Activated CD4-positive, alpha-beta T cell treated with anti-CD3 and anti-CD28 coated beads, Interleukin-2, amount 10 ng/mL, durations not matched to agents 24 days and 14 days (primary cell): ENCODE results near the gene ZNF41. TPM values are rescaled to one million over a fixed set of nuclear protein-coding genes. Genes with fewer than 3 reads are reported as not detected.
"Not testable (repeated sequence)": the region's sequence is repeated elsewhere in the genome, so short reads cannot be mapped to it uniquely, and the experiment has no call there.

Experiments used
- DNase-seq: peaks from one replicate; pipeline ENCODE4 v3.0.0; 2022
- H3K27ac Mint-ChIP-seq: one replicate; pipeline ENCODE4 v1.8.0; 2022; ENCODE audit warnings: mild to moderate bottlenecking, mixed read lengths
- H3K27me3 Mint-ChIP-seq: one replicate; pipeline ENCODE4 v1.8.0; 2022; ENCODE audit warnings: mixed read lengths
- H3K36me3 Mint-ChIP-seq: one replicate; pipeline ENCODE4 v1.8.0; 2022; ENCODE audit warnings: low read depth, mild to moderate bottlenecking, mixed read lengths
- H3K4me1 Mint-ChIP-seq: one replicate; pipeline ENCODE4 v1.8.0; 2021; ENCODE audit warnings: mixed read lengths
- H3K4me3 Mint-ChIP-seq: one replicate; pipeline ENCODE4 v1.8.0; 2022; ENCODE audit warnings: mild to moderate bottlenecking, moderate library complexity, mixed read lengths
- H3K9me3 Mint-ChIP-seq: one replicate; pipeline ENCODE4 v1.8.0; 2021; ENCODE audit warnings: mixed read lengths
- intact Hi-C: fragments of 100-400 bp; cut with micrococcal nuclease; formaldehyde crosslinking; loops from one replicate; pipeline ENCODE4 v1.15.1; 2023
- total RNA-seq: library from RNA; stranded (reverse); gene quantifications from 2 replicates; pipeline ENCODE4 v1.2.3, GENCODE V29; 2022

ZNF41 gene
- total RNA-seq, 1 donor from 2014 or later = 10.0 TPM

DNA sequence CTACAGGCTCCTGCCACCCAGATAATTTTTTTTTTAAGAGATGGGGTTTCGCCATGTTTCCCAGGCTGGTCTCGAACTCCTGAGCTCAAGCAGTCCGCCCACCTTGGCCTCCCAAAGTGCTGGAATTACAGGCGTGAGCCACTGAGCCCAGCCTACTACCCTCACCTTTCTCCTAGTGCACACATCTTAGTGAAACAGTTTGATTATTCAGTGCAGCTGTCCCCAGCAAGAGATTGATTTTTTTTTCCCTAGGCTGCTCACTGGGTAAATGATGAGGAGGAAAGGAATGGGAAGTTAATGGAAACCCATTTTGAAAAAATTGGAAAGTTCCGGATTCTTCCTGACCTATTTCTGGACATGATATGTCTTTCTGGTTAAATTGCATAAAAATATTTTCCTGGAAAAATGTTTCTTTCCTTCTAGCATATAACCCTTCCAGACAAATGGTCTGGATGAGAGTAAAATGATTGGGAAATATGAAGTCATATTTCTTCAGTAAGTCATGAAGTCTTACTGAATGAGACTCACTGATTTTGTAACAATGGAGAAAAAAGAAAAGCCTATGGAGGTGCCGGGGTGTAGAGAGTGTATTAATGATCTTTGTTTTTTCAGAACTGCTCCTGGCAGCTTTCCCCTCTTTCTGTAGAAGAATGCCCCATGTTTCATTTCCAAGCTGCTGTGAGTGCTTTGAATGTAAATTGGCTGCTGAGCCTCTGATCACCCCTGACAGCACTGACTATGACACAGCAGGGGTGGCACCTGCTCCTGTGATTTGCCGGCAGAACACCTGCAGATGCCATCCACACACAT is 19.5 kb upstream of the ZNF41 start:
- no peak overlapping the region for H3K4me3 Mint-ChIP-seq
- no peak overlapping the region for H3K27ac Mint-ChIP-seq
- H3K9me3 Mint-ChIP-seq = no peaks in the 10 kb centered on the region
- H3K27me3 Mint-ChIP-seq = no peaks in the 10 kb centered on the region
- H3K36me3 Mint-ChIP-seq = no peaks in the 10 kb centered on the region
- DNase-seq = no peak
- no peaks in the 10 kb centered on the region for H3K4me1 Mint-ChIP-seq
- intact Hi-C loops = no loop called here

GRCh38 chrX:47501226-47502074 is 18.4 kb upstream of the ZNF41 start:
- H3K4me3 Mint-ChIP-seq = no peak overlapping the region
- H3K36me3 Mint-ChIP-seq = no peaks in the 10 kb centered on the region
- no peaks in the 10 kb centered on the region for H3K4me1 Mint-ChIP-seq
- no peaks in the 10 kb centered on the region for H3K9me3 Mint-ChIP-seq
- intact Hi-C loops = no loop called here
- H3K27ac Mint-ChIP-seq = no peak overlapping the region
- no peaks in the 10 kb centered on the region for H3K27me3 Mint-ChIP-seq
- no peak for DNase-seq

DNA sequence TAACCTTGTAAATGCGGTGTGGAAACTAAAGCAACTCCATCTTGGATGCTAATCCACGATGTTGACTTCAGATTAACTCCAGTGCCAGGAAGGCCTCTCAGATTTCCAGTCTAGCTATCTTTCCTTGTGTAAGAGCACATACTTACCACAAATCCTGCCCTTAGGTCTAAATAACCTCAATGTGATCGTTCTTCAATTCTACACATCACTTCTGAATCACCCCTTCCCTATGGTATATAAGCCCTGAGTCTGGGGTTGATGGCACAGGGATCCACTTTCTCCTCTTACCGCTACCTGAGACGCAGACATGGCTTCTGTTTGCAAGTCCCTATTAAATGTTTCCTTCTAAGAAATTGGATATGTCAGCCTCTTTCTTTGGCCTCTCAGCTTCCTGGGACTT is 17.5 kb upstream of the ZNF41 start:
- H3K27ac Mint-ChIP-seq = no peak overlapping the region
- no peaks in the 10 kb centered on the region for H3K4me1 Mint-ChIP-seq
- intact Hi-C loops = no loop called here

DNA sequence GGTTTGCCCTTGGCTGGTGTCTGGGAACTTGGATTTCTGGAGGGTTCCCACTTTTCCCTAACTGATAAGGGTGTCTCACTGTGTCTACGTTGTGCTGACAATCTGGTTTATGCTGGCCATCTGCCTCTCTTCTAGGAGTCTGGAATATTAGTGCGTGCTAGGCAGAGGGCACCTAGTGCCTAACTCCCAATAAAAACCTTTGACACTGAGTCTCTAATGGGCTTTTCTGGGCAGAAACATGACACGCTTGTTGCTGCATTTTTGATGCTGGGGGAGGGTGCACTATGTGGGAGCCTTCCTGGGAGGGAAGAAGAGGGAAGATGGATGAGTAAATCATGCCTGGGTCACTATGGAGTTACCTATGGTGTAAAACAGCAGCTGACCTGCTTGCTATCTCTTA is 16.3 kb upstream of the ZNF41 start:
- Mint-ChIP-seq H3K9me3 (no peaks in the 10 kb centered on the region), H3K4me1 (no peaks in the 10 kb centered on the region), H3K27me3 (no peaks in the 10 kb centered on the region), H3K4me3 (no peak overlapping the region), H3K36me3 (no peaks in the 10 kb centered on the region), H3K27ac (no peak overlapping the region)
- DNase-seq = no peak
- intact Hi-C loops = loop anchor here (10.0 kb wide), 1 partner anchor 526 kb away; no protein-coding TSS in a partner anchor

More for the DNA sequence above, 17.5 kb upstream of the ZNF41 start:
- H3K4me3 Mint-ChIP-seq = no peak overlapping the region
- H3K9me3 Mint-ChIP-seq = no peaks in the 10 kb centered on the region
- H3K27me3 Mint-ChIP-seq = no peaks in the 10 kb centered on the region
- H3K36me3 Mint-ChIP-seq = no peaks in the 10 kb centered on the region
- DNase-seq = no peak

DNA sequence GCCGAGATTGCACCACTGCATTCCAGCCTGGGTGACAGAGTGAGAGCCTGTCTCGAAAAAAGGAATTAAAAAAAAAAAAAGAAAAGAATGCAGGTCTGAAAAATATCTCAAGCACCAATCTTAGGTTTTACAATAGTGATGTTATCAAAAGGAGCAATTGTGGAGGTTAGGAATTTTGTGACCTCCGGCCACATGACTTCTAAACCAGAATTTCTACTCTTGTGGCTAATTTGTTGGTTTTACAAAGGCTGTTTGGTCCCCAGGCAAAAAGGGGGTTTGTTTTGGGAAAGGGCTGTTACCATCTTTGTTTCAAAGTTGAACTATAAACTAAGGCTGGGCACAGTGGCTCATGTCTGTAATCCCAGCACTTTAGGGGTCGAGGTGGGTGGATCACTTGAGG is 15.4 kb upstream of the ZNF41 start:
- Mint-ChIP-seq H3K27ac (no peak overlapping the region), H3K36me3 (no peaks in the 10 kb centered on the region), H3K9me3 (no peaks in the 10 kb centered on the region), H3K4me1 (no peaks in the 10 kb centered on the region), H3K4me3 (no peak overlapping the region), H3K27me3 (no peaks in the 10 kb centered on the region)
- intact Hi-C loops = loop anchor here (10.0 kb wide), 1 partner anchor 526 kb away; no protein-coding TSS in a partner anchor
- DNase-seq = no peak

GRCh38 chrX:47497271-47497888 is 14.4 kb upstream of the ZNF41 start:
- no peak overlapping the region for H3K27ac Mint-ChIP-seq
- H3K4me3 Mint-ChIP-seq = no peak overlapping the region
- H3K9me3 Mint-ChIP-seq = no peaks in the 10 kb centered on the region
- intact Hi-C loops = loop anchor here (10.0 kb wide), 1 partner anchor 527 kb away; no protein-coding TSS in a partner anchor
- no peak for DNase-seq
- H3K4me1 Mint-ChIP-seq = no peaks in the 10 kb centered on the region
- H3K36me3 Mint-ChIP-seq = no peaks in the 10 kb centered on the region
- no peaks in the 10 kb centered on the region for H3K27me3 Mint-ChIP-seq

DNA sequence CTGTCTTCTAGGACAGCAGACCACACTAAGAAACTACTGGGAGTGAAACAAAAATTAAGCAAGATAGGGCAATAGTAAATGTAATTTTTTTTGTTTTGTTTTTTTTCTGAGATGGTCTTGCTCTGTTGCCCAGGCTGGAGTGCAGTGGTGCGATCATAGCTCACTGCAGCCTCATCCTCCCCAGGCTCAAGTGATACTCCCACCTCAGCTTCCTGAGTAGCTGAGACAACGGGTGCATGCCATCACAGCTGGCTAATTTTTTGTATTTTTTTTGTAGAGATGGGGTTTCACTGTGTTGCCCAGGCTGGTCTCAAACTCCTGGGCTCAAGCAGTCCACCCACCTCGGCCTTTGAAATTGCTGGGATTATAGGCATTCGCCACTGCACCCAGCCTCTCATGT is 9.1 kb upstream of the ZNF41 start:
- not testable (repeated sequence) for H3K27me3 Mint-ChIP-seq, H3K36me3 Mint-ChIP-seq, DNase-seq, H3K9me3 Mint-ChIP-seq, H3K27ac Mint-ChIP-seq, H3K4me1 Mint-ChIP-seq, H3K4me3 Mint-ChIP-seq
- intact Hi-C loops = loop anchor here (10.0 kb wide), 1 partner anchor 533 kb away; no protein-coding TSS in a partner anchor

DNA sequence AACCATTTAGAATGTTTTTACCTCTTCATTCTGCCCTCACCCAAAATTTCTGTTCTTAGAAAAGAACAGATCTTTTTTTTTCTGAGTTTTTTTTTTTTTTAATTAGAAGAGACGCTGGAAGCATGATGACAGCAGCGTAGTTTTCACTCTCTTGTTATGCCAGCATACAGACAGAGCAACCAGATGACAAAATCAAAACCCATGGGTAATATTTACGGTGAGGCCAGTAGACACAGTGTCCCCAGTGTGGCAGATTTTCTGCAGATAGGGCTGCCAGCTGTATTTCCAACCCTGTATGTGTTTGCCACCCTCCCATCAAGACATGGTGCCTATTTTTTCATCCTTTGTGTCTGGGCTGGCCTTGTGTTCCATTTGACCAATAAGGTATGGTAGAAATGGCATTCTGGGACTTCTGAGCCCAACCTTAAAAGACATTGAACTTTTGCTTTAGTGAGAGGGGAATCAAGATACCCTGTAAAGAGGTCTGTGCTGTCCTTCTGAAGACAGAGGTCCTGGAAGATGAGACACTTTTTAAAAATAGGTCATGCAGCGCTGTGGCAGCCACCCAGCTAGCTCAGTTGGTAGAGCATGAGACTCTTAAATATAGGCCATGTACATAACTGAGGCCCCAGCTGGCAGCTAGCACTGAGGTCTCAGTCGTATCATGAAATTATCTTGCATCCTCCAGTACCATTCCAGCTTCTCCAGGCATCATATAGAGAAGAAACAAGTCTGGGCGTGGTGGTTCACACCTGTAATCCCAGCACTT is 6.7 kb upstream of the ZNF41 start:
- Mint-ChIP-seq H3K27me3 (no peaks in the 10 kb centered on the region), H3K4me3 (no peak overlapping the region), H3K4me1 (peaks cover 6% of the 10 kb centered on the region), H3K9me3 (no peaks in the 10 kb centered on the region), H3K27ac (no peak overlapping the region), H3K36me3 (no peaks in the 10 kb centered on the region)
- intact Hi-C loops = loop anchor here (10.0 kb wide), 1 partner anchor 535 kb away; no protein-coding TSS in a partner anchor
- no peak for DNase-seq

DNA sequence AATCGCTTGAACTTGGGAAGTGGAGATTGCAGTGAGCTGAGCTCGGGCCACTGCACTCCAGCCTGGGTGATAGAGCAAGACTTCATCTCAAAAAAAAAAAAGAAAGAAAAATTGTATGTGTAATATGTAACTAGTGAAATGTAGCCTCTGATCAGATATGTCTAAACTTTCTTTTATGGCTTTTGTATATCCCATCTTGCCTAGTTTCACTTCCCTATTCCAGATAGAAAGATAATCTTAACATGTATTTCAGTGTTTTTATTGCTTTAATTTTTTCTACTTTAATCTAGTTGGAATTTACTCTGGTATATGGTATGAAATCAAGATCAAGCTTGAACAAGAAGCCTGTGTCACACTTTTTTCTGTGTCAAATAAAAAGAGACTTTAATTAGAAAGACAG is 1.9 kb upstream of the ZNF41 start:
- no peak overlapping the region for H3K4me3 Mint-ChIP-seq
- intact Hi-C loops = loop anchor here (5.0 kb wide), 2 partner anchors 37 to 167 kb away; partner anchors contain the start of gene ELK1
- no peak for DNase-seq
- no peaks in the 10 kb centered on the region for H3K9me3 Mint-ChIP-seq
- peaks cover 17% of the 10 kb centered on the region for H3K4me1 Mint-ChIP-seq
- H3K27me3 Mint-ChIP-seq = no peaks in the 10 kb centered on the region
- no peak overlapping the region for H3K27ac Mint-ChIP-seq
- H3K36me3 Mint-ChIP-seq = peaks cover 4% of the 10 kb centered on the region

DNA sequence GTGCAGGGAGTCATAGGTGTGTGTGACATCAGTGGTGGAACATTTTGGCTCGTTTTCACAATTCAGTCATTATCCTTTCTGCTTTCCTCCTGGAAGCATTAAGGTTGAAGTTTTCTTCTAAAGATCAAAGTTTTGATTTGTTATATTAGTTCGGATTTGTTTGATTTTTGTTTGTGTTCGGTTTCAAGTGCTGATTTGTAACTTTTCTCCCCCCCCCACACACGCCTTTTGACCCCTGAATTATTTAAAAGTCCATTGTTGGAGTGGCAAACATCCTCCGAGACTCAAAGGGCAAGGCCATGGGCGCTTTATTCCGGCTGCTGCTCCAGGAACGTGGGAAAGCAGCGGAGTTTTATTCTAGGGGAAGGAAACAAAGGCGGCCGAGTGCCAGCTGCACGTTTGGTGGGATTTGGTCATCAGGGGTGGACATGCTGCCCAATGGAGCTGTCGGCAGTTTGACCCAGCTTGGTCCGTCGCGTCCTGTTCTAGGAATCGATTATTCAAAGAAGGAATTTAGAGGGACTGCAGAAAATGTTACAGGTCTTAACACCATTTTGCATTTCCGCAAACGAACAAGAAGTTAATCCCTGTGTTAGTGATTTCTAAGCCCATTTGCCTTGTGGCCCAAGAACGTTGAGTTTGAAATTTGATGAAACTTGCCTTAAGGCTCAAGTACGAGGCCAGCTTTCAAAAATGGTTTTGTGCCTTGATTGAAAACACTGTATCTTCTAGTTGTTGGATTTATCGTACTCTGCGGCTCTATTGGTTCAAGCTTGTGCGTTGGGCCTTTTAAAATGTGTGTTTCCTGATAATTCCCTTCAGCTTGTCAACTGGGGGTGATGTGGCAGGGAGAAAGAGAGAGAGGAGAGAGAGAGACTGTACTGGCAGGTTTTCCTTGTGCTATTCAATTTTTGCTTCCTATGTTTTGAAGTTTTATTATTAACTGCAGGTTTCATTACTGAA is 565 bp upstream of the ZNF41 start:
- Mint-ChIP-seq H3K36me3 (peaks cover 4% of the 10 kb centered on the region), H3K4me3 (peak overlapping the region; percentile 97), H3K9me3 (no peaks in the 10 kb centered on the region), H3K4me1 (peaks cover 17% of the 10 kb centered on the region), H3K27me3 (no peaks in the 10 kb centered on the region), H3K27ac (peak overlapping the region; percentile 90)
- peak; percentile 56 for DNase-seq
- intact Hi-C loops = loop anchor here (2.0 to 5.0 kb wide), 5 partner anchors 39 to 339 kb away; partner anchors contain the start of genes ARAF, ELK1, NDUFB11 and RBM10

DNA sequence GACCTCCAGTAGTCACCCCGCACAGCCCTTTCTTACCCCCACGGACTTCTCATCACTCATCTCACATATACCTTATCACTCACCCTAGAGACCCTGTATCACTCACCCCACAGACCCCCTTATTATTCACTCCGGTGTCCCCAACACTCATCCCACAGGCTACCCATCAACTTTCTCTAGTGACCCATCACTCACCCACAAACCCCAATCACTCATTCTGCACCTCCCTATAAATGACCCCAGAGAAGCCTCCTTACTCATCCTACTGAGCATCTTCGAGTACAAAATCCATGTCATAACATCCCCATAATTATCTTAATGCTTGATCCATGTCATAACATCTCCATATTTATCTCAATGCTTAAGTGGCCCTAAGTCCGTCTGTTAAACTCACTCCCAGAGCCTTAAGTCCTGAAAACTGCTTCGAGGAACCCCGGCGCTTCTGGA is 934 bp downstream of the ZNF41 start:
- intact Hi-C loops = loop anchor here (1.0 to 5.0 kb wide), 6 partner anchors 40 to 337 kb away; partner anchors contain the start of genes ARAF, ELK1, NDUFB11 and RBM10
- Mint-ChIP-seq H3K27me3 (no peaks in the 10 kb centered on the region), H3K36me3 (peaks cover 12% of the 10 kb centered on the region), H3K4me3 (peak overlapping the region; percentile 97), H3K27ac (peak overlapping the region; percentile 90), H3K4me1 (peaks cover 17% of the 10 kb centered on the region), H3K9me3 (no peaks in the 10 kb centered on the region)
- DNase-seq = peak; percentile 59

DNA sequence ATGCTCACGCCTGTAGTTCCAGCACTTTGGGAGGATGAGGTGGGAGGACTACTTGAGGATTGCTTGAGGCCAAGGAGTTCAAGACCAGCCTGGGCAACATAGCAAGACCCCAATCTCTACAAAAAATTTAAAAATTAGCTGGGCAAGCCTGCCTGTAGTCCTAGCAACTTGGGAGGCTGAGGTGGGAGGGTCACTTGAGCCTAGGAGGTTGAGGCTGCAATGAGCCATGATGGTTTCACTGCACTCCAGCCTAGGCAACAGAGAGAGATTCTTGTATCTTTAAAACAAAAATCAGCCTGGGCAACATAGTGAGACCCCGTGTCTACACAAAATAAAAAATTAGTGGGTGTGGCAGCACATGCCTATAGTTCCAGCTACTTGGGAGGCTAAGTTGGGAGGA is 1.9 kb downstream of the ZNF41 start:
- Mint-ChIP-seq H3K4me1 (peaks cover 17% of the 10 kb centered on the region), H3K27ac (no peak overlapping the region), H3K27me3 (no peaks in the 10 kb centered on the region), H3K9me3 (no peaks in the 10 kb centered on the region), H3K36me3 (peaks cover 14% of the 10 kb centered on the region), H3K4me3 (peak overlapping the region; percentile 97)
- DNase-seq = no peak
- intact Hi-C loops = loop anchor here (5.0 kb wide), 2 partner anchors 41 to 171 kb away; partner anchors contain the start of gene ELK1
